Activated CD4-positive, alpha-beta T cell treated with anti-CD3 and anti-CD28 coated beads, Interleukin-2, amount 50 U/mL, for 16 hours (primary cell): ENCODE results near the gene FANCI.

ENCODE experiments used
- DNase-seq: peaks from one replicate; pipeline ENCODE4 v3.0.0-alpha.2; 2020

The FANCI gene

DNA sequence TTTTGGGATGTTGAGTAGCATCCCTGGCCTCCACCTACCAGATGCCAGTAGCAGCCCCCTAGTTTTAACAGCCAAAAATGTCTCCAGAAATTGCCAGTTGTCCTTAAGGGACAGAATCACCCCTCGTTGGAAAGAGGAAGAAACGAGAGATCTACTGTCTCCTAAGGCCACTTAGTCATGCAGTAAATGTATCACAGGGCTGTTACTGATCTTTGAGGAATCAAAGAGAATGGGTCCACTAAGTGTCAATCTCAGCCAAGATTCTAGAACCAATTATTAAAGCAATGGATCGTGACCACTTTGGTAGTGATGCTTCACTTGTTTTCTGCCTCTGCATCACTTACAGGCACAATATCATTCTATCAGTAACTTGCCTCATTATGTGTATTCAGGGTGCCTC lies 64.5 kb downstream of the FANCI start:
- DNase-seq = no peak

DNA sequence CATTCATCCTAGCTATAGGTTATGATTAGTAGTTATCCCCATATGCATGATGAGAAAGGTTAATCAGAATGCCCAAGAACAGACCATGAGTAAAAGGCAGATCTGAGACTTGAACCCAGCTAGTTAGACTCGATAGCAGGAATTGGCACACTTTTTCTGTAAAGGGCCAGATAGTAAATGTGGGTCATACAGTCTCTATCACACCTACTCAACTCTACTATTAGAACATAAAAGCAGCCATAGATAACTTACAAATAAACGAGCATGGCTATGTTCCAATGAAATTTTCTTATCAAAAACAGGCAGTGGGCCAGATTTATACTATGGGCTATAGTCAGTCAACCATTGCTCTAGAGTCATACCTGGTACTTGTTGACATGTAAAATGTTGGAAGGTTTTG lies 66.2 kb downstream of the FANCI start:
- no peak for DNase-seq

DNA sequence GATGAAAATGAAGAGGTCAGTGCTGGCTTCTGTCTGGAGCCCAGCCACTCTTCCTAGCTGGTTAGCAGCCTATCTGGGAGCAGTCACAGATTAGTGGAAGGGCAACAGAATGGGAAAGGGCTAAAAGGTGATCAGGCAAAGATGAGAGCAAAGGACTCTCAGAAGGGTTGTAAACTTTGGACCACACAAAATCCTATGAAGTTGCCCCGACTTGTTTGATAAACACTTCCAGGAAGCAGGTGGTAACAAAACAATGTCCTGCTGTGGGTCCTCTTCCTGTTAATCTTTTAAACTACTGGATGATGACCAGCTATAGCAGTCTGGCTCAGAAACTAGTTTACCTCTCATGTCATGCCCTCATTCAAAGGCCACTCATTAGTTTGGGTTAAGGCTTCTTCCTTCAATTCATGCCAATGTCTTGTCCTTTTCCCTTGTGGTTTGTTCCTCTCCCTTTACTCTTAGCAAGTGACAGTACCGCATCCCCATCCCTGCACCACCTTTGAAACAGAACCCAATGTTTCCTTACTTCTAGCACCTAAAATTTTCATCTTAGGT lies 71.7 kb downstream of the FANCI start:
- no peak for DNase-seq

DNA sequence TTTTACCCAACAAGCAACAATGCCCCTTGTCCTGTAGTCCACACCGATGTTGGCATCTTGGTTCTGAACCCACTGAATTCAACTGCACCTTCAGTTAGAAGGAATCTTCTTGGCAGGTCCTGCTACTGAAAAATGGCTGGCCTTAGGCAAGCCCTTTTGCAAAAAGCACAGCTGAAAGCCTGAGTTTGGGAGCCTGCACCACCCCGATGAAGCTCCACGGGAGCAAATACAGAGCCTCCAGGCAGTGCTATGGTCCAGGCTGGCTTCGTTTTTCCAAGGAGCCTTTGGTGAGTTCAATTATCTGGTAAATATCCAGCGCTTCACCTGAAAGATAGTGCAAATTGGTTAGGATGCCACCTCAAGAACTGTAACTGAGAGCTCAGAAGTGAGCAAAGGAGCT lies 72.7 kb downstream of the FANCI start:
- no peak for DNase-seq

DNA sequence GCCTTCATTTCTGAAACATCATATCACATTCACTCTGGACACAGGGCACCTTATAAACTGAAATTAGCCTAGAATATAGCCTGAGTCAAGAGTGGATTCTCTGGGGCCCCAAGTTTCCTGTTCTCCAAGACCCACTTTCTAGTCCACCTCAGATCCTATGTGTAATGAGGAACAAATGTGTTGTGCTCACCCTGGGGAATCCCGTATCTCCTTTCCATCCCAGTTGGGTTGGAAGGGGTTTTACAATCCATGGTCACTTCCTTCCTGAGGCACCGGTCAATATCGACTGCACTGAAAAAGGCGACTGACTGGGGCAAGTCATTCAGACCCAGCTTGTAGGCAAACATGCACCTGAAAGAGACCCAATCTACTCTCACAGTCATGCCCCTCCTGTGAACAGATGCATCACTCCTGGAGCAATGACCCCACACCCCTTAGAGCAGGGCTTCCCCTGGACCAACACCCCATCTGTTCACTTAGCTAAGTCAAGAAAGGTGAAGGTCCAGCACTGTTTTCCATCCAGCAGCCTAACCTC lies 73.5 kb downstream of the FANCI start:
- DNase-seq = no peak

DNA sequence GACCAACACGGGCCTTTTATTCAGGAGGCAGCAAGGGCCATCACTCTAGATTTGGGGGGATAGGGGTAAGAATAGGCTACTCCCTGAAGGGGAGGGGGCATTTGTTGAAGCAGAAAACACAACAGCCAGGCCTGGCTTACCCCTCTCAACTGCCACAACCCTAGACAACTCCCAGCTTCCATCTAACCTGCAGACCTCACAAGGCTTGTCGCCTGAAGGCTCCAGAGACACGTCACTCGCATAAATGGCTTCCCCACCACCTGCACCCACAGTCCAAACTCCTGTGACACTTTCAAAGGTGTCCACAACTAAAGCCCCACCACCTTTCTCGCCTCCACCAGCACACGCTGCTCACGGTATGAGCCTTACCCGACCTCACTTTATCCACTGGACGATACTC lies 75.9 kb downstream of the FANCI start:
- DNase-seq = no peak

DNA sequence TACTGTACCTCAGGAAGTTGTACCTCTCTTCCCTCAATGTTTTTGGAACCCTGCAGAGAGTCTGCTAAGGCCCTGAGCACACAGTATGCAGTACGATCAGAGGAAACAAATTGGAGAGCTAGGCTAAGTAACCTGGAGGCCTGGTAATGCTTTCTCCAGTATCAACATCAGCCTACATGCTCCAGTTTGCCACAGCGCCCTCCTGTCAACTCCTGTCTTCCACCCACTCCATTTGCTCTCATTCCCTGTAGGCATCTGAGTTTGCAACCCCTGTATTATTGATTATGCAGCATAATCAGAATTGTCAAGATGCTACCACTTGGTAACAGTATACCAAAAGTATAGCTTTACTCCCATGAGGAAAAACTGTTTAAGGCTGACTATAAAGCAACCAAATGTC lies 76.4 kb downstream of the FANCI start:
- DNase-seq = no peak

DNA sequence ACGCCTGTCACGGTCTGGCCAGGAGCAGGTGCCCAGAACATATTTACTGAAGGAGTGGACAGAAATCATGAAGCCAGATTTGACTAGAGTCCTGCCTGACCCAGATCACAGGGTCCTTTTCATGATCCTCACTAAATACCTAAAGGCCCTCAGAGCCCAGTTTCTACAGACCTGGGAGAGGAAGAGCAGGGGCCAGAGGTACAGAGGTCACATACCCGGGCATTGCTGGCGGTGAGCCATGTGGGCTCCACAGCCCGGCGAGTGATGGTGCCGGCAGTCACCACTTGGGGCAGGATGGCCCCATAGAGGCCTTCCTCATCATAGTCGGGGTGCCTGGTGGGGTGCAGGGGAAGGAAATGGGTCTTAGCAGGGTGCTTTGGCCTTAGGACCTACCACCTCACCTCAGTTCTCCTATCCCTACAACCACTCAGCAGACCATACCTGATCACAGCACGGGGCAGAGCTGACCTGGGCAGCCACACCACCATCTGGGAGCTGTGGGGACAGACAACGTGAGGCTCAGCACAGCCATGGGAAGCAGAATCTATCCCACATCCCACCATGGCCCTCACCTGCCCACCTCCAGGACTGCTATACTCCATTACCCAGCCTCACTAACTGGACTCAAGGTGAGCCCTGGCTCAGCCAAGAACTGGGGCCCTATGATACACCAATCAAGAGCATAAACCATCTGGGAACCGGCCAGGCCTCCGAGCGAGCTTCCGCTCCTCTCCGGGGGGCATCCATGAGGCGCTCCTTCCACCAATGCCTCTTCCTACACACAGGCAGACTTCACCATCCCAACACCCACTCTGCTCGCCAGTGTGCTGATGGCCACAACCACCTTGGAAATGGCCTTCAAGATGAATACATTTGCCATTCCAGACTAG lies 78.0 kb downstream of the FANCI start:
- no peak for DNase-seq

DNA sequence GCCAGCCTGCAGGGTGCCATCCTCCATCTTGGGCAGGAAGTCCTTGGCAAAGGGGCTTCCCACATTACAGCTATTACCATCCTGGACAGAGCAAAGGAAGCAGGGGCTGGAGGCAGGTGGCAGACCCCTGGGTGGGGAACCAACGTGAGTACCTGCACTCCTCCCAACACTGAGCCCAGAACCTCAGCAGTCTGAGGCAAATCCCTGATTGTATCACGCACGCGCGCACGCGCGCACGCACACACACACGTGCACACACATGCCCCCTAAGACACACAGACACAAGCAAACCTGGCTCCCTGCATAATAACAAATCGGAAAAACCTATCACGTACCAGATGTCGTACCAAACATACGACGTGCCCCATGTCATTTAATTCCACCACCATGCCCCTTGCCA lies 79.0 kb downstream of the FANCI start:
- DNase-seq = no peak

DNA sequence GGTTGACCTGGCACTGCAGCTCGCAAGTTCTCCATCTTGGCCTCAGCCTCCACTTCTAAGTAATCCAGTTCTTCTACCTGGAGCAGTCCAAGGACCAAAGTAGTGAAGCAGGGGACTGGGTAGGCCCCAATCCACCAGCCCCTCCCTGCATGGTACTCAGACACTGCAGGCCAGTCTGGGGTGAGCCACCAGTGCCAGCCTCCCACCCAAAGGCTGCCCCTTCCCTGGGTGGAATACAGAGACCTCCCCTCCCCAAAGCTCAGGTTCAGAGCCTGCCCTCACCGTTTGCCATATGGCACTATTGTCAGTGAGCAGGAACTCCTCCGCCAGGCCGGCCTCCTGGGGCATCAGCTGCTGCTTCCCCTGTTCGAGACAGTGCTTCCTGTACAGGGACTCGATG lies 80.0 kb downstream of the FANCI start:
- no peak for DNase-seq

DNA sequence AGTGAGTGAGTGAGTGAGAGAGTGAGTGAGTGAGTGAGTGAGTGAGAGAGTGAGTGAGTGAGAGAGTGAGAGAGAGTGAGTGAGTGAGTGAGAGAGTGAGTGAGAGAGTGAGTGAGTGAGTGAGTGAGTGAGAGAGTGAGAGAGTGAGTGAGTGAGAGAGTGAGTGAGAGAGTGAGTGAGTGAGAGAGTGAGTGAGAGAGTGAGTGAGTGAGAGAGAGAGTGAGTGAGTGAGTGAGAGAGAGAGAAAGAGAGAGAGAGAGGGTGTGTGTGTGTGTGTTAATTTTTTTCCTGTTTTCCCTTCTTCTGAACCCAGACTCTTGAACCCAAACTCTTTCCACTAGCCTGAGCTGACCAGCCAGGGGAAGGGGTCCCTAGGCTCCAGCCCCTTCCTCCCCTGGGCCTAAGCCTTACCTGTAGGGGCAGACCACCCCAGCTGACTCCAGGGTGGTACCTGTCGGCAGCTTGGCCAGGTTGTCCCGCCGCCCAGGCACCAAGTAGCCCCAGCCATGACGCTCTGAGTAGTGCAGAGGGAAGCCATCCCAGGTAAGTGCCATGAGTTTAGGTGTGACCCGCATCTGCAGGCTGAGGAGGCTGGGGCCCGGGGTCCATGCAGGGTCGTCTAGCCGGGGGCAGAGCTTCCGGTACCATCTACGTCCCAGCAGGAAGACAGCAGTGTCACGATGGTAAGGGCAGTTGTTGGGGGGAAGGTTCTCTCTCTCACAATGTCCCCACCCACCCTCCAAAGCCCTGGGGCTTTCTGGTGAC lies 81.4 kb downstream of the FANCI start:
- DNase-seq = no peak

DNA sequence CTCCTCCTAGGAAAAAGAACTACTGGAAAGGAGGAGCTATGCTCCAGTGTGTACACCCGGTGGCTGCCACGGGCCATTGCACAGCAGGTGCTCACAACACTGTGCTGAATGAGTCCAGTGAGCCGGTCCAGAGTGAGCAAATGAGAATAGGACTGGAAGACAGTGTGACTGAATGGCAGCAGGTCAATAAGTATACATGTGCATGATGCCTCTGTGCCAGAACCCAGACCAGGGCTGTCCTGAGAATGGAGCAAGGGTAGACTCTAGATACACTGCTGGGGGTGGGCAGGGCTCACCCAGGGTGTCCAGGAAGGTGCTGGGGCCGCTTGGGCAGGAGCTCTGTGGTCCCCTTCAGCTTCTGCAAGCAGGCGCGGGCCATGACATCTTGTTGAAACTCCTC lies 82.5 kb downstream of the FANCI start:
- DNase-seq = no peak

DNA sequence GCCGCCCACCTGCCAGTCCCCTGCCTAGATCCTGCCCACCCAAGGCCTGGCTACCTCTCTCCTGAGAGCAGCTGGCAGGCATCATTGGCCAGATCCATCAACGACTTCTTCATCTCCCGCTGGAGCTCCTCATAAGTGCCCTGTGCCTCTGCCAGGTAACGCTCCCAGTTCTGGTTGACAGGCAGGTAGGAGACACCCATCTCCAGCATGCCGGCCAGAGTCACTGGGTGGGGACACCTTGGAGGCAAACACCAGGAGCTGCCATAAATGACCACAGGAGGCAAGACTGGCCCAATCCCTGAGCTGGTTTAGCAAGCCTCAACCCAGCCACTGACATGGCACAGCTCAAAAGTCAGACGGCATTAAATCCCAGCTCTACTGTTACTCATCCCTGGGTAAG lies 83.3 kb downstream of the FANCI start:
- no peak for DNase-seq

DNA sequence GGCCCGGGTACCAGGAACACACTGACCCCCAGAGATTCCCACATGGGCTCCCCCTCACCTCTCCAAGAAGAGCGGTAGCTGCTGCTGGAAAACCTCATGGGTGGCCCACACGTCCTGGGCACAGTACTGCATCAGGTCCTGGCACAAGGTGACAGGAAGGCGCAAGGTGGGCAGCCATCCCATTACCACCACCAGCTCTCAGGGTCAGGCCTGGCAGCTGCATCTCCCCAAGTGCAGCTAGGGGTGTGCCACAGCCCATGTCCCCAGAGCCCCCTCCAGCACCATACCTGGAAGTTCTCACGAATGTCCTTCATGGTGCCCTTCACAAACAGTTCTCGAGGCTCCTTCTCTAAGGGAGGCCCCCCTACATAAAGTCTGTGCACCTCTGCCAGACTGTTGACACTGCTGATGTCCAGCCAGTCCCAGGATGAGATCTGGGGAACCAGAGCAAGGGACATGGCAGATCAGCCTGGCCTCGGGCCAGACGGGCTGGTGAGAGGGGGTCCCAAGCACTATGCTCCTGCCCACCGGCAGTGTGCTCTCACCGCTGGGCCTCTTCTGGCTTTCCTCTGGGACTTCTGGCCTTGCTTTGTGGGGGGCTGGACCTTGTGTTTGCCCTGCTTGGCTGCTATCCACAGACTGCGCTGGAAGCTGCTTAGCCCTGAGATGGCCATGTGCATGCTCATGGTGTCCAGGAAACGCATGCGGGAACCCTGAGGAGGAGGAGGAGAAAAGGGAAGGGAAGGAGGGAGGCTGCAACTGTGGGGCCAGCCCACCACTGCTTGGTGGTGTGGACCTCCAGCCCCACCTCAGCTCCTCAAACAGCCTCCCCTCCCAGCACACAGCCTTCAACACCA lies 84.8 kb downstream of the FANCI start:
- DNase-seq = no peak

DNA sequence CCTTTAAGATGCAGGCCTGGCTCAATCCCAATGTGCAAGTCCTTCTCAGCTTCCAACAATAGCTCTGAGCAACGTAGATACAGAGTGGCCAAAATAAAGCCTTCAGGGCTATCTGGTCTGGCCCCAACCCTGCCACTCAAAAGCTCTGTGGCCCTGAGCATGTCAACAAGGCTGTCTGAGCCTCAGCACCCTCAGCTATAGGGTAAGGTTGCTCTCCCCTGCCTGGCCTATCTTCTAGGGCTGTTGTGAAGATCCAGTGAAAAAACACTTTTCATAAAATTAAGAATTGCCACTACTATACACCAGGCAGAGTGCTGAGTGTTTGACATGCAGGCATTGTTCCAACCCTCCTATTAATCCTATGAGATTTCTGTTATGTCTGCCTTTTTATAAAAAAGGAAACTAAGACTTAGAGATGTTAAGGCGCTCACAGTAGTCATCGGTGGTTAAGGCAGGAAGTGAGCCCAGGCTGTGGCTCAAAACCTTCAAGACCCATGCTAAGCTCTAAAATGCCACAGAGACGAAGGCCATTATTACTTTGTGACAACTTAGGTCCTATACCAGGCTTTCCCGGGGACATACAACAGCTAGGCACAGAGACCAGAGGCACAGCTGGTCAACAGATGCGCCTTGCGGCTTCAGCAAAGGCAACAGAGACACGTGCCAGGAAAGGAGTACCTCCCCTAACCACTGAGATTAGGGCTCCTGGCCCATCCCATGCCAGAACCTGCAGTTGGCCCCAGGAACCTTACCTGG lies 85.7 kb downstream of the FANCI start:
- peak; percentile 64 for DNase-seq

DNA sequence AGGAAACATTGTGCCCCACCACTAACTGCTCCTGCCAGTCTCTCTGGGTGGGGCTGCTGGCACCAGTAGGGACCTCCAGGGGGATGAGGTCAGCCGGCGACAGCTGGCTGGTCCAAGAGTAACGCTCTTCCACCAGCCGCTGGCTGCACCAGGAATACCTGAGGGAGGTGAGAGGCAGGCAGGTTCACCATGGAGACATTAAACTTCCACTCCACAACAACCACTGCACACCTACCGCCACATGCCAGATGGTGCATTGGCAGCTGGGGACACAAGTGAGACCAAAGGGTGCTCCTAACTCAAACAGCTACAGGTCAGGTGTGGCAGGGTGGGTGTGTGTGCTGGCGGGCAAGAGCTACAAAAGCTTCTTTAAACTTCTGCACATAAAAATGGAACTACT lies 86.3 kb downstream of the FANCI start:
- no peak for DNase-seq

DNA sequence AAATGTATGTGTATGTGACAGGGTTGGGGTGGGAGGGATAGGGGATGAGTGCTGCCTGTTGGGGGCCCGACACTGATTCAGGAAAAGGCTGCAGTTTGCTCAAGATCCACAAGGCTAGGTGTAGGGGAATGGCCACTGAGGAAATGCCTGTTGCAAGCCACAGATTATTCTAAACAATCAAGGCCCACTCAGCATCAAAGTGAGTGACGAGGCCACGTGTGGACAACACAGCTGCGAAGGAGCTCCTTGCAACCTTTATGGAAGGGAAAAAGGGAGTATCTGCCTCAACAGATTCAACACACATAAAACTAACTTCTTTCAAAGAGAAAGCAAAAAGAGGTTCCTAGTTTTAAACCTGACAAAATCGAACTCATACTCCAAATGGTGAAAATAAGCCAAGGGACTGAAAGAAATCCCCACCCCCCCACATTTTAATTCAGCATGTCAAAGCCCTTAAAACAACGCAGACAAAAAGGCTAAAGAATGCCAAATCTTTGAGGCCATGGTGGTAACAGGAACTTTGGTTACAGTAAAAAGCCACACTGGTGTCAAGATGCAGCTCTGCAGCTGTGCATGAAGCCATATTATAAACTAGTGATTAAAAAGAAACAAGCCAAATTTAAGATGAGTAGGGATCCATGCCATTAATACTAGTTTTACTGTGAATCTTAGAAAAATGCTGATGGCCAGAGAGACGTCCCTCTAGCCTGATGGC lies 87.3 kb downstream of the FANCI start:
- DNase-seq = no peak

DNA sequence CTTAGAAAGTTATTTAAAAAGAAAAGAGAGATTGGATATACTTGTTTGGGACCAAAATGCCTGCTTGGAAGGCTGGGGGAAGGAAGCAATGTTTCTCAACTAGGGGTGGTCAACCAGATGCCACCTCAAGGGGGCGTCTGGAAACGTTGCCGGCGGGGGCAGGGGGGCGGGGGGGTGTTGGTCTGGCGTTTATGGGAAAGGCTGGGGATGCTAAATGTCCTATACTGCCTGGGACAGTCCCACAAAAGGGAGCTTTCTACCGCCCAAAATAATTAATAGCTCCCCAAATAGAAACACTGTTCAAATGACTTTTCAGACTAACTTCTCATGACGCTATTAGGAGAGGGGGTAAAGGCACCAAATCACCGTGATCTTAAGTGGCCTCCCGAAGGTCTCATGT lies 88.7 kb downstream of the FANCI start:
- DNase-seq = peak; percentile 24

DNA sequence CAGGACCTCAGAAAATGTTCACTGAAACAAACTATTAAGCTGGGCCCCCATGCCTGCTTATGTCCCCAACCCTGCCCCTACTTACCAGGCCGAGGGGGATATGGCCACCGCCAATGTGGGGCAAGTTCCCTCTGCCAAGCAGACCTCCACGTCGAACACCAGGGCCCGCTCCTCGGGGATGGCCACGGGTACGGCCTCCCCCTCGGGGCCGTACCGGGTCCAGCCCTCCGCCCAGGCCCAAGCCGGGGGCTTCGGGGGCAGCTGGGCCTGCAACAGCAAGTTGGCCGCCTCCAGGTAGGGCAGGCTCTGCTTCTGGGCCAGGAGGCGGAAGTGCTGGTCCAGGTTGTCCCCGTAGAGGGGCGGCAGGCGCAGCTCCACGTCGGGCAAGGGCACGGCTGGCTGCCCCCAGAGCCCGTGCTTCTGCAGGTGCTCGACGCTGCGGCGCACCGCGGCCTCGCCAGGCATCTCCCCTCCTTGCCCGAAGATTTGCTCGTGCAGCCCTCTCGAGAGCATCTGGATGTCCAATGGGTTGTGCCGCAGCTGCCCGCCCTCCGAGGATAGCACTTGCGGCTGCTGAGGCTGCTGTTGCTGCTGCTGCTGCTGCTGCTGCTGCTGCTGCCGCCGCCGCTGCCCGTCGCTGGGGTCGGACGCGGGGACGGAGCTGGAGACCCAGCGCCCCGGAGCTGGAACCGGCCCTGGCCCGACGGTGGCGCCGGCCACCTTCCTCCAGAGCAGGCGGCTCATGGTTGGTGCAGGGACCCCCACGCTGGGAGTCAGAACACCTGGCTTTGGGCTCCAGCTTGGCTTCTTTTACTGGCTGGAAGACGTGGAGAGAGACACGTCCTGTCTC lies 89.5 kb downstream of the FANCI start:
- DNase-seq = no peak

DNA sequence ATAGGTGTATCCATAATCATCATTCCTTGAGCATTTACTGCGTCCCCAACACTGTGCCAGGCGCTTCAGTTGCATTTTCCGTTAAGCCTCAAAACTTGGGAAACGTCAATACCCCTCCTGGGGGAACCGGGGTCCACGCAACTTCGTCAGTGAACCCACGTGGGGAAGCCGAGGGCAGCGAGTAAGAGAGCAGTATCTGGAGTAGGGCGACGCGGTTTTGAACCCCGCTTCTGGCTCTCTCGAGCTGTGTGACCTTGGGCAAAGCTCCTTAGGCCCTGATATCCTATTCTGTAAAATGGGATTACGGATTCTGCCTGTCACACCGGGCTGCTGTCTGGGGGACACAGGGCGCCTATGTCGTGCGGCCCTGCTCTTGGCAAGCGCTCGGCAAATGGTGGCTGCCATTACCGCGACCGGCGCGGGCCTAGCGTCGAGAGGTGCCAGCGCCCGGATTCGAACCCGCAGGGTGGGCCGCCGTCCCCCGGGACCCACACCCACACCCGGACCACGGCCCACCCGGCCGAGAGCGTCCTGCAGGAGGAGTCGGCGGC lies 90.3 kb downstream of the FANCI start:
- DNase-seq = no peak
